ENCODE measurements around the gene METTL24. TPM values are rescaled to one million over a fixed set of nuclear protein-coding genes. Genes with fewer than 3 reads are reported as not detected.

METTL24 gene
- total and polyA plus RNA-seq, 9 donors, result 2.0 to 13.5 (median 6.6) TPM

DNA sequence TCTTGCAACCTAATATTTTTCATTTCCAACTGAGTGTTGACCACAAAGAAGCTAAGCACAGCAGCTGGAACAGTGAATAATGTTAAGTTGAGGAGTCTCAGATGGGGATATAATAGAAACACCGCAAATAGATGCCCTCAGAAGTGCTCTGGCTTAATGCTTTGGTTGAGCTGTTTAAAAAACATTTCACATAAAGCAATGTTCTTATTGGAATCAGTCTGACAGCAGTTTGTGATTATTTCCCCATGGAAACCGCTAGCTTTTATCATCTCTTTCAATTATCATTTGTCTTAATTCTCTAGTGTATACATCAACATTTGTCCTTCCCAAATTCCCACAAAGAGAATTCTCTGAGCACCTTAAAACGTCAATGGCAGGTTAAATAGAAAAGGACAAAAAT is 30.8 kb downstream of the METTL24 start:
- TF ChIP-seq CTCF (IDR thresholded peaks at IDR 0.05) (no peak), POLR2A (IDR thresholded peaks at IDR 0.05) (no peak), EP300 (IDR thresholded peaks at IDR 0.05) (no peak)
- 21 to 25% (median 21%) methylated on average over 3 of the region's 3 CpGs for WGBS, 3 donors
- Histone ChIP-seq H3K27me3 (no peaks in the 10 kb centered on the region), H3K4me1 (ENCODE audit: insufficient read depth) (peaks cover 27% of the 10 kb centered on the region), H3K9me3 (no peaks in the 10 kb centered on the region), H3K36me3 (no peaks in the 10 kb centered on the region), H3K4me3 (no peak overlapping the region), H3K27ac (peak overlapping the region in 1 of 2 donors; percentile 80)
- intact Hi-C loops (cut with DNase I), result no loop called here
- DNase-seq, result no peak

GRCh38 chr6:110326609-110327008 is 31.5 kb downstream of the METTL24 start:
- no peak for TF ChIP-seq POLR2A (IDR thresholded peaks at IDR 0.05)
- TF ChIP-seq CTCF (IDR thresholded peaks at IDR 0.05), result no peak
- Histone ChIP-seq H3K4me3 (no peak overlapping the region), H3K9me3 (no peaks in the 10 kb centered on the region), H3K27ac (no peak overlapping the region), H3K36me3 (no peaks in the 10 kb centered on the region), H3K27me3 (no peaks in the 10 kb centered on the region), H3K4me1 (ENCODE audit: insufficient read depth) (peaks cover 26% of the 10 kb centered on the region)
- whole genome bisulfite sequencing, 3 donors, result 88 to 92% (median 91%) methylated on average over 2 of the region's 2 CpGs
- DNase-seq, result no peak
- intact Hi-C loops (cut with DNase I), result no loop called here

DNA sequence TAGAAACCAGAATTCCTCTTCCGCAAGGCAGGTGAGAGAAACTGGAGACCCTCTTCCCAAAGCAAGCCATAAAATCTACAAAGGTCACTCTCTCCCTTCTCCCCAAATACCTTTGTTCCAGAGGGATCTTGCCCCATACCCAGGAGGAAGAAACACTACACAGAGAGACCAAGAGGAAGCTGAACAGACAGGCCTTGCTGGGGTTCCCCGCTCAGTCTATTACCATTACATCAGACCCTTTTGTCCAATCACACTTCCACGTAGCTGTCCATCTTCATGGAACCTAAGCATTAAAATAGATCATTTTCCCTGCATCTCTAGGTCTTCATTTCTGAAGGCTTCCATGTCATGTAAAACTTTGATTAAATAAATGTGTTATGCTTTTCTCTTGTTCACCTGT is 32.1 kb downstream of the METTL24 start:
- WGBS, 3 donors, result 96 to 99% (median 98%) methylated on average over 3 of the region's 3 CpGs
- Histone ChIP-seq H3K36me3 (no peaks in the 10 kb centered on the region), H3K4me1 (ENCODE audit: insufficient read depth) (peaks cover 22% of the 10 kb centered on the region), H3K27me3 (no peaks in the 10 kb centered on the region), H3K4me3 (no peak overlapping the region), H3K9me3 (no peaks in the 10 kb centered on the region), H3K27ac (no peak overlapping the region)
- intact Hi-C loops (cut with DNase I), result no loop called here
- TF ChIP-seq EP300 (IDR thresholded peaks at IDR 0.05) (no peak), CTCF (IDR thresholded peaks at IDR 0.05) (no peak), POLR2A (IDR thresholded peaks at IDR 0.05) (no peak)
- DNase-seq, result no peak

DNA sequence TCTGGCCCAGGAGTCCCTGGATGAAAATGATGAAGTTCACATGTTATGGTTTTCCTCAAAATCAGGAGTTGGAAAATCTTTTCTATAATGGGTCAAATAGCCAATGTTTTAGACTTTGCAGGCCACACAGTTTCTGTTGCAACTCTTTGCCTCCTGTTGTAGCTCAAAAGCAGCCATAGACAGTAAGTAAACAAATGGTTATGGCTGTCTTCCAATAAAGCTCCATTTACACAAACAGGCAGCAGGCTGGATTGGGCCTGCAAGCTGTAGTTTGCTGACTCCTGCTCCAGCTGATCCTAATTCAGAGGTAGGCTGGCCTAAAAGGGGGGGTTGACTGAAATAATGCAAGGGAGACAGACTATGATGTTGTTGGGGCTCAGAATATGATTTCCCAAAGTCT is 33.0 kb downstream of the METTL24 start:
- no peak for TF ChIP-seq EP300 (IDR thresholded peaks at IDR 0.05)
- no peak for TF ChIP-seq CTCF (IDR thresholded peaks at IDR 0.05)
- TF ChIP-seq POLR2A (IDR thresholded peaks at IDR 0.05), result no peak

More for the DNA sequence above, 33.0 kb downstream of the METTL24 start:
- Histone ChIP-seq H3K27me3 (no peaks in the 10 kb centered on the region), H3K9me3 (no peaks in the 10 kb centered on the region), H3K4me1 (ENCODE audit: insufficient read depth) (peaks cover 22% of the 10 kb centered on the region), H3K36me3 (no peaks in the 10 kb centered on the region), H3K4me3 (no peak overlapping the region), H3K27ac (peak overlapping the region in 1 of 2 donors; percentile 48)
- peak in 2 of 5 donors; percentile 32 to 40 for DNase-seq
- intact Hi-C loops (cut with DNase I), result no loop called here

Measured in ovary (tissue), 9 donors.